Vagina (tissue), 2 donors: ENCODE measurements around the gene PARN. TPM values are rescaled to one million over a fixed set of nuclear protein-coding genes. Genes with fewer than 3 reads are reported as not detected.

Experiments used
- DNase-seq, 2 donors: peaks; one replicate each; pipeline ENCODE4 v3.0.0-alpha.2; 2017; ENCODE audit errors: extremely low spot score in 2 of 2
- H3K27ac ChIP-seq: fragments of 200-600 bp; sonication (generic); one replicate; pipeline ENCODE4 v1.5.1; 2019
- H3K27me3 ChIP-seq: fragments of 200-600 bp; sonication (generic); one replicate; pipeline ENCODE4 v1.5.1; 2019
- H3K36me3 ChIP-seq, 2 donors: fragments of 200-600 bp; sonication (generic); one replicate each; pipeline ENCODE4 v1.5.1; 2017 to 2019
- H3K4me1 ChIP-seq: fragments of 200-600 bp; sonication (generic); one replicate; pipeline ENCODE4 v1.5.1; 2019
- H3K4me3 ChIP-seq, 2 donors: fragments of 200-600 bp; sonication (generic); 1 replicate in 1 of 2; 2 replicates in 1 of 2; pipeline ENCODE4 v1.5.1; 2016 to 2019
- H3K9me3 ChIP-seq: fragments of 200-600 bp; sonication (generic); one replicate; pipeline ENCODE4 v1.5.1; 2019
- POLR2A ChIP-seq, 2 donors: fragments of 450-650 bp; IDR thresholded peaks; one replicate each; pipeline ENCODE4 v1.6.1; 2017; ENCODE audit warnings: antibody characterized with exemption in 2 of 2, mild to moderate bottlenecking in 2 of 2, moderate library complexity in 2 of 2
- POLR2AphosphoS5 ChIP-seq, 2 donors: sonication (generic); formaldehyde crosslinking; IDR thresholded peaks; one replicate each; pipeline ENCODE4 v1.9.0; 2017; ENCODE audit warnings: antibody characterized with exemption in 2 of 2, mild to moderate bottlenecking in 2 of 2, low read depth in 1 of 2; ENCODE audit not compliant: insufficient read depth in 1 of 2
- intact Hi-C: fragments of 100-400 bp; cut with DNase I; formaldehyde crosslinking; loops from one replicate; pipeline ENCODE4 v1.15.1; 2023
- total RNA-seq: library from RNA; depleted of rRNA; stranded (reverse); fragments of >200 nt; gene quantifications from one replicate; pipeline ENCODE4 v1.2.3, GENCODE V29; 2016
- TF ChIP-seq, protein P1 (sequence below), 3 experiments: fragments of 450-650 bp in 2 of 3; fragments of 200-600 bp in 1 of 3; sonication (generic) in 1 of 3; IDR thresholded peaks; one replicate each; pipeline ENCODE4 v1.5.1; 2017 to 2019; ENCODE audit warnings: antibody characterized with exemption in 3 of 3, mild to moderate bottlenecking in 2 of 3, moderate library complexity in 2 of 3

PARN gene
- total RNA-seq, 1 donor from 2014 or later: 39.3 TPM

DNA sequence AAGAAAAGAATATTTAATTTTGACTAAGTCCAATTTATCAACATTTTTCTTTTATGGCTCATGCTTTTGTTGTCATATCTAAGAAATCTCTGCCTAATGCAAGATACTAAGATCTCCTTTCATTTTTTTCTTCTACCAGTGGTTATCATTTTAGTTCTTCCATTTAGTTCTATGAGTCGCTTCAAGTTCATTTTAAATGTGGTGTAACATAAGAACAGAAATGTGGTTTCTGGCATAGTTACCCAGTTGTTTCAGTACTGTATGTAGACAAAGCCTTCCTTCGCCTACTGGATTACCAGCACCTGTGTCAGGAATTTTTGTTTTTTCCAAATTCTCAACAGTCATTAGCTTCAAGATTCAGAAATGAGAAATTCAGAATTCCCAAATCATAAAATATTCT is 175.7 kb downstream of the PARN start:
- no peaks in the 10 kb centered on the region for H3K27me3 ChIP-seq
- TF ChIP-seq, protein P1, sequence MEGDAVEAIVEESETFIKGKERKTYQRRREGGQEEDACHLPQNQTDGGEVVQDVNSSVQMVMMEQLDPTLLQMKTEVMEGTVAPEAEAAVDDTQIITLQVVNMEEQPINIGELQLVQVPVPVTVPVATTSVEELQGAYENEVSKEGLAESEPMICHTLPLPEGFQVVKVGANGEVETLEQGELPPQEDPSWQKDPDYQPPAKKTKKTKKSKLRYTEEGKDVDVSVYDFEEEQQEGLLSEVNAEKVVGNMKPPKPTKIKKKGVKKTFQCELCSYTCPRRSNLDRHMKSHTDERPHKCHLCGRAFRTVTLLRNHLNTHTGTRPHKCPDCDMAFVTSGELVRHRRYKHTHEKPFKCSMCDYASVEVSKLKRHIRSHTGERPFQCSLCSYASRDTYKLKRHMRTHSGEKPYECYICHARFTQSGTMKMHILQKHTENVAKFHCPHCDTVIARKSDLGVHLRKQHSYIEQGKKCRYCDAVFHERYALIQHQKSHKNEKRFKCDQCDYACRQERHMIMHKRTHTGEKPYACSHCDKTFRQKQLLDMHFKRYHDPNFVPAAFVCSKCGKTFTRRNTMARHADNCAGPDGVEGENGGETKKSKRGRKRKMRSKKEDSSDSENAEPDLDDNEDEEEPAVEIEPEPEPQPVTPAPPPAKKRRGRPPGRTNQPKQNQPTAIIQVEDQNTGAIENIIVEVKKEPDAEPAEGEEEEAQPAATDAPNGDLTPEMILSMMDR (IDR thresholded peaks at IDR 0.05): no peak
- no peak for TF ChIP-seq POLR2AphosphoS5 (IDR thresholded peaks at IDR 0.05; ENCODE audit: insufficient read depth in 1 of 2, low read depth in 1 of 2)
- TF ChIP-seq POLR2A (IDR thresholded peaks at IDR 0.05): no peak
- intact Hi-C loops: no loop called here
- peaks cover 8% of the 10 kb centered on the region for H3K4me1 ChIP-seq
- H3K4me3 ChIP-seq: no peak overlapping the region
- H3K36me3 ChIP-seq: no peaks in the 10 kb centered on the region
- DNase-seq: no peak
- no peaks in the 10 kb centered on the region for H3K9me3 ChIP-seq
- H3K27ac ChIP-seq: no peak overlapping the region

GRCh38 chr16:14452066-14452465 is 178.0 kb downstream of the PARN start:
- TF ChIP-seq POLR2A (IDR thresholded peaks at IDR 0.05): no peak
- TF ChIP-seq POLR2AphosphoS5 (IDR thresholded peaks at IDR 0.05; ENCODE audit: insufficient read depth in 1 of 2, low read depth in 1 of 2): no peak
- TF ChIP-seq, protein P1 (IDR thresholded peaks at IDR 0.05): no peak
- Histone ChIP-seq H3K27ac (no peak overlapping the region), H3K36me3 (no peaks in the 10 kb centered on the region), H3K9me3 (no peaks in the 10 kb centered on the region), H3K27me3 (no peaks in the 10 kb centered on the region), H3K4me1 (peaks cover 10% of the 10 kb centered on the region), H3K4me3 (no peak overlapping the region)
- DNase-seq: no peak
- intact Hi-C loops: no loop called here

- Histone ChIP-seq H3K4me1 (peaks cover 10% of the 10 kb centered on the region), H3K27ac (peak overlapping the region; percentile 46), H3K9me3 (no peaks in the 10 kb centered on the region), H3K27me3 (no peaks in the 10 kb centered on the region), H3K36me3 (peaks cover 0 to 9% of the 10 kb centered on the region in 2 donors), H3K4me3 (no peak overlapping the region)
- DNase-seq: no peak
- intact Hi-C loops: no loop called here
- TF ChIP-seq, protein P1 (IDR thresholded peaks at IDR 0.05): no peak
- TF ChIP-seq POLR2AphosphoS5 (IDR thresholded peaks at IDR 0.05; ENCODE audit: insufficient read depth in 1 of 2, low read depth in 1 of 2): no peak
- no peak for TF ChIP-seq POLR2A (IDR thresholded peaks at IDR 0.05)
Measured at GRCh38 chr16:14450846-14451245, 179.2 kb downstream of the PARN start.

GRCh38 chr16:14449790-14450480 is 180.1 kb downstream of the PARN start:
- no peaks in the 10 kb centered on the region for H3K9me3 ChIP-seq
- H3K4me1 ChIP-seq: peaks cover 10% of the 10 kb centered on the region
- intact Hi-C loops: loop anchor here (2.0 kb wide), 1 partner anchor 23 kb away; no protein-coding TSS in a partner anchor
- no peak overlapping the region for H3K27ac ChIP-seq
- no peak for DNase-seq
- TF ChIP-seq, protein P1 (IDR thresholded peaks at IDR 0.05): no peak
- TF ChIP-seq POLR2AphosphoS5 (IDR thresholded peaks at IDR 0.05; ENCODE audit: insufficient read depth in 1 of 2, low read depth in 1 of 2) (no peak), POLR2A (IDR thresholded peaks at IDR 0.05) (no peak)
- peaks cover 0 to 15% of the 10 kb centered on the region in 2 donors for H3K36me3 ChIP-seq
- no peaks in the 10 kb centered on the region for H3K27me3 ChIP-seq
- H3K4me3 ChIP-seq: no peak overlapping the region

GRCh38 chr16:14449334-14449733 is 180.7 kb downstream of the PARN start:
- no peaks in the 10 kb centered on the region for H3K9me3 ChIP-seq
- H3K4me1 ChIP-seq: peaks cover 10% of the 10 kb centered on the region
- H3K36me3 ChIP-seq: peaks cover 0 to 15% of the 10 kb centered on the region in 2 donors
- intact Hi-C loops: loop anchor here (2.0 kb wide), 1 partner anchor 23 kb away; no protein-coding TSS in a partner anchor
- no peak for DNase-seq
- H3K27me3 ChIP-seq: no peaks in the 10 kb centered on the region
- no peak overlapping the region for H3K4me3 ChIP-seq
- H3K27ac ChIP-seq: no peak overlapping the region
- TF ChIP-seq POLR2AphosphoS5 (IDR thresholded peaks at IDR 0.05; ENCODE audit: insufficient read depth in 1 of 2, low read depth in 1 of 2) (no peak), POLR2A (IDR thresholded peaks at IDR 0.05) (no peak)
- TF ChIP-seq, protein P1 (IDR thresholded peaks at IDR 0.05): no peak
